Measurements from ENCODE around the gene OCEL1.

The OCEL1 gene

GRCh38 chr19:17210296-17210695 lies 15.7 kb upstream of the OCEL1 start:
- DNase-seq, result no peak

- DNase-seq, result no peak
Observed at GRCh38 chr19:17211547-17212446, 14.2 kb upstream of the OCEL1 start.

- no peak for DNase-seq
Observed at GRCh38 chr19:17213334-17213733, 12.7 kb upstream of the OCEL1 start.

GRCh38 chr19:17214508-17215126 lies 11.4 kb upstream of the OCEL1 start:
- DNase-seq, result no peak

DNA sequence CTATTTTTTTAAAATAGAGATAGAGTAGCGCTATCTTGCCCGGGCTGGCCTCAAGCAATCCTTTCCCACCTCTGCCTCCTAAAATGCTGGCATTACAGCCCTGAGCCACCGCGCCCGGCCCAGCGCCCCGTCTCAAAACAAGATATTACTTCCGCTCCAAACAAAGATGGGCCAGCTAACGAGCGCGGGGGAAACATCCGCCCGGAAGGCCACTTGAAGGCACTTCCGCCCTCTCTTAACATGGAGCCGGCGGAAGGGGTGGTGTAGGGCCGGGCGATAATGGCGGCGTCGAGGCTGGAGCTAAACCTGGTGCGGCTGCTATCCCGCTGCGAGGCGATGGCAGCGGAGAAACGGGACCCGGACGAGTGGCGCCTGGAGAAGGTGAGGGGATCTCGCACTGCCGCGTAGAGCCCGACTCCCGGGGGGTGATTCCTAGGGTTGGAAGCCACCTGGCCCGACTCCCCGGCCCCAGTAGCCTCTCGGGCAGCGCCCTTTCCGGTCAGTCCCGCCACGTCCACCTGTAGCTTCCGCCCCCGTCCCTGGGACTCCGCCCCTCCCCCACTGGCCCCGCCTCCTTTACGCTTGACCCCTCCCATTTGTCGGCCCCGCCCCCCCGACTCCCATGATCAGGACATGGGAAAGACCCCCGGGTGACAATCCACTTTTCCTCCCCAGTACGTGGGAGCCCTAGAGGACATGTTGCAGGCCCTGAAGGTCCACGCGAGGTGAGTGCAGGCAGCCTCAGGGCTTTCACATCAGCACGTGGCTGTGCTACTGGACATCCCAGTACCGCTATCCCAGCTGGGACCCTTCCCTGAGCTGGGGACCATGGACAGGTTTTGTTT lies 10.7 kb upstream of the OCEL1 start, which contains the start of gene USE1:
TSS of gene USE1 (plus strand) at position 231 of the 845 bp plus-strand sequence. CDS start at position 280, 49 bp downstream.
- peak; percentile 87 for DNase-seq

DNA sequence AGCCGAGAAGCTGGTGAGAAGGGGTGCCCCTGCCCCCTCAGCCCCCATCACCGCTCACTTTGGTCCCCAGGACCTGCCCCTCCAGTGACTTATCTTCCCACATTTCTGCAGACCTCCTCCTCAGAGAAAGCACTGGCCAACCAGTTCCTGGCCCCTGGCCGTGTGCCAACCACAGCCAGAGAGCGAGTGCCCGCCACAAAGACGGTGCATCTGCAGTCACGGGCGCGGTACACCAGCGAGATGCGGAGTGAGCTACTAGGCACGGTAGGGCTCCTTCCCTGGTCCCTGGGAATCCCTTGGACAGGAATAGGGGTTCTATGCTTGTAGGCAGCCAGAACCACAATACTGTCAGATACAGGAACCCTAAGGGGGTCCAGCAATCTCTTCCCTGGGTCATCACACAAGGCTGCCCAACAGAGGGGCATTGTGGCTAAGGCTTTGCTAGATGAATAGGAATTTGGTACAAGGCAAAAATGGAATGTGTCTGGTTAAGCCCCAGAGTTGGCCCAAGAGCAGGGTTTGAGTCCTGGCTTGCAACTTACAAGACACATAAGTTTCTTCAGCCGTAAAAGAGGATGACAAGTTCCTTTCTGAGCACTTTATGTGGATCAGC lies 9.9 kb upstream of the OCEL1 start:
- DNase-seq, result no peak

DNA sequence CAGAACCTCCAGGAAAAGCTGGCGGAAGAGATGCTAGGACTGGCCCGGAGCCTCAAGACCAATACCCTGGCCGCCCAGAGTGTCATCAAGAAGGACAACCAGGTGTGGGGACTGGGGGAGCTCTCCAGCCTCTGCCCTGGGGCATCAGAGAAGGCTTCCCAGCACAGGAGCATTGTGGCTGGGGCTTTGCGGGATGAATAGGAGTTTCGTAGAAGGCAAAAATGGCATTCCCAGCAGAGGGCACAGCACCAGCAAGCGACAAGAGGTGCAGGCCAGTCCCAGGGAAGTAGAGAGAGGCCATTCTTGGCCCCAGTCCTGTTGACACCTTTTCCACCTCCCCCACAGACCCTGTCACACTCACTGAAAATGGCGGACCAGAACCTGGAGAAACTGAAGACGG lies 6.7 kb upstream of the OCEL1 start:
- no peak for DNase-seq

DNA sequence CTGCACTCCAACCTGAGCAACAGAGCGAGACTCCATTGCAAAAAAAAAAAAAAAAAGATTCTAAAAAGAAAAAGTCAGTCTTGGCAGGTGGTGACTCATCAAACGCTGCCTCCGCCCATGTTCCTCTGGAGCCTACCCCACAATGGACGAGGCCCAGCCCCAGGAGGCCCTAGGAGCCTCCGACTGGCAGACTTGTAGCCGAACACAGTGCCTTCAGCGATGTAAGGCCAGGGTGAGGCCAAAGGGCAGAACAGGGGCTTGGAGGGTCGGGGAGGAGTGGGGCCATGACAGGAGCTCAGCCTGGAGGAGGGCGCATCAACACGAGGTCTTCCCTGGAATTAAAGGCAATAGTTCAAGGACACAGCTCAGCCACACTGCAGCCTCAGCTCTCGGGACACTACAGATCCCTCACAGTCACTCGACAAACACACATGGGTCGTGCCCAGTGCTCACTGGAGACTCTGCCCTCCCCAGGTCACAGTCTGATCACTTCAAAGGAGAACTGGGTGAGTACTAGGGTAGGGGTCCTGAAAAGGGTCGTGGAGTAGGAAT lies 5.7 kb upstream of the OCEL1 start:
- no peak for DNase-seq

- DNase-seq, result no peak
Observed at GRCh38 chr19:17225053-17225452, 973 bp upstream of the OCEL1 start.

DNA sequence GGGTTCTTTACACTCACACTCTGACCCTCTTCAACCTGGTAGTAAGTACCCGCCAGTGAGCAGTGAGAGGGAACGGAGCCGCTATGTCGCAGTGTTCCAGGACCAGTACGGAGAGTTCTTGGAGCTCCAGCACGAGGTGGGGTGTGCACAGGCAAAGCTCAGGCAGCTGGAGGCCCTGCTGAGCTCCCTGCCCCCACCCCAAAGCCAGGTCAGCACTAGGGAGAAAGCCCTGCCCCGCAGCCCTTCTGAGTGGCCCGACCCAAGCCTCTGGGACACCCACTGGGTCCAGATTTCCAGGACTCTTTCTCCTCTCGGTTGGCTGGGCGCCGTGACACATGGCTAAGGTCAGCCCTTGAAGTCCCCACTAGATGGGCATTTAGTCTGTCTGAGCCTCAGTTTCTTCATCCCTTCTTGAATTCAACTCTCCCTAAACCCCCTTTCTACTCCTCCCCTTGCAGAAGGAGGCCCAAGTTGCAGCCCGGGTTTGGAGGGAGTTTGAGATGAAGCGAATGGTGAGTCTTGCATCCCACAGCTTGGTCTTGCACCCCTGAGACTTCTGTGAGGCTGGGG lies 1.9 kb downstream of the OCEL1 start:
- no peak for DNase-seq

GRCh38 chr19:17229890-17230289 lies 3.9 kb downstream of the OCEL1 start:
- DNase-seq, result no peak

DNA sequence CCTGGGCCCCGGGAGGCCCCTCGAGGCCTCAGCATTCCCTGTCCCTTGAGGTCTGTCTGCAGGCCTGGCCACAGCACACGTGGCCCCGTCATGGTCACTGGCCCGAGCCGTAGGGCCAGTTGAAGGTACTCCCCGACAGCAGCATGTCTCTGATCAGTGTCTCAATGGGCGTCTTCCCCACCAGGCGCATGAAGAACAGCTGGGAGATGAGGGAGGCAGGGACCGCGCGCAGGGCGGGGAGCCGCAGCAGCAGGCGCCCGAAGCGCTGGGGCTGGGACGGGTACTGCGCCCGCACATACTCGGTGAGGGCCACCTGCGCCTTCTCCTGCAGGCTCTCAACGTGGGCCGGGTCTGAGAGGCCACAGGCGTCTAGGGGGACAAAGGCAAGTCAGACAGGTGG lies 6.2 kb downstream of the OCEL1 start:
- DNase-seq, result no peak

- DNase-seq, result peak; percentile 64
Observed at GRCh38 chr19:17234911-17235299, 8.9 kb downstream of the OCEL1 start.

GRCh38 chr19:17235300-17235970 lies 9.4 kb downstream of the OCEL1 start:
- peak; percentile 60 for DNase-seq

DNA sequence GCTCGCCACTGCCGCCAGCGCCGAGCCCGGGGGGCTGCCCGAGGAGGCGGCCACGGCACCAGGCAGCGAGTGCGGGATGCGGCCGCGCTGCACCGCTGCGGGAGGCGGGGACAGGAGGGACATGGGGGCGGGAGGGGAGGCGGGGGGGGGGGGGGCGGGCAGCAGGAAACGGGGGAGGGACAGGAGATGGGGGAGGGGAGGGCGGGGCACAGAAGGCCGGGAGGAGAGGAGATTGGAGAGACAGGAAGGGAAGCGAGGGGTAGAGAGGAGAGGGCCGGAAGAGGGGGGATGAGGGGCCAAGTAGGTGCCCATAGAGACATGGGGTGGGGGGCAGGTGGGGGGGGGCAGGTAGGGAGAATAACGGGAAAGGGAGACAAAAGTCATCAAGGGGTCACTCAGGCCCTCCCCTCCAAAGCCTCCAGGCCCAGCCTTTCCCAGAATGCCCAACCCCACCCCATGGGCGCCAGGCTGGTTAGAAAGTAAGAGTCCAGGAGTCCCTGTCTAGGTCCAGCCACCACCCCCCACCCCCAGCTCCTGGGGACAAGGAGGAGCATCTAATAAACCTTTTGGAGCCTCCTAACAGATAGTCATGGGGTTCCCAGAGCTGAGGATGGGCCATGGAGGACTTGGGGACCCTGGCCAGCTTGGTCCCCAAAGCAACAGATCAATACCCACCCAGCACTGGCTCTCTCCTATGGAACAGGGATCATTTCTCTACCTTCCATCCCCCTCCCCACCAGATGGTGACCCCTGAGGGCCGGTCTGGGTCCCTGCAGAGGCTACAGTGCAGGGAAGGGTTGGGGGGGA lies 10.1 kb downstream of the OCEL1 start:
- peak; percentile 60 for DNase-seq

GRCh38 chr19:17236811-17237543 lies 11.0 kb downstream of the OCEL1 start:
- DNase-seq, result no peak

- DNase-seq, result no peak
Observed at GRCh38 chr19:17237747-17238706, 12.0 kb downstream of the OCEL1 start.

DNA sequence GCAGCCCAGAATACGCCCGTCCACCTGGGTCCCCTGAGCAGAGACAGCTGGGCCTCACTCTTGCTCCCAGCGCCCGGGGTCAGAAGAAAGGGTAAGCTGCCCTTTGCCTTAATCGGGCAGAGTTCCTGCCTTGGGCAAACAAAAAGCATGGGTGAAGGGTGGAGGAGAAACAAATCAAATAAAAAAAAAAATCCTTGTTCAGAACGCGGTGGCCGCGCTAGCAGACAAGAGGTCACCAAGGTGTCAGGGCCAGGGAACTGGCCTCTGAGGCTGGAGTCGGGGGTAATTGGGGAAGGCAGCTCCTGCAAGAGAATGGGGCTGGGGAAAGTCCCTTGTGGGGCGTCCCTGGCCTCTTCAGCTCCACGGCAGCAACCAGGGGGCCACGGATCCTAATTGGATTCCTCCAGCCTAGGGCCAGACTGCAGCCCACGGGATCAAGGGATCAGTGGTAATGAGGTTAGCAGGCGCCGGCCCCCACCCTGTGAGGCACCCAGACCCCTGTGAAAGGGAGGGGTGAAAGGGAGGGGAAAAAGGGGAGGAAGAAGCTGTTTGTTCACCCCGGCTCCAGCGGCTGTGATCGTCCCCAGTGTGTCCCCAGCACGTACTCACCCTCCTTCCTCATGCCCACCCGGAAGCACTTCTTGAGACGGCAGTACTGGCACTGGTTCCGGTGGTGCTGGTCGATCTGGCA lies 14.2 kb downstream of the OCEL1 start:
- DNase-seq, result no peak
